RWPE2 (cell line): ENCODE measurements around the gene CTNNA1.

Source experiments
- ATAC-seq: fragments of 200-7000 bp; cut with Tn5 transposase; 3 replicates; pipeline ENCODE4 v1.9.1; 2021; ENCODE audit warnings: low read depth
- DNase-seq: peaks from one replicate; pipeline ENCODE4 v3.0.0-alpha.2; 2020; ENCODE audit warnings: low spot score
- H3K27ac ChIP-seq: fragments of 450-650 bp; 2 replicates; pipeline ENCODE4 v1.5.1; 2017; ENCODE audit warnings: mild to moderate bottlenecking; ENCODE audit not compliant: poor library complexity, severe bottlenecking
- H3K27me3 ChIP-seq: fragments of 250-450 bp; sonication (Bioruptor Pico); 2 replicates; pipeline ENCODE4 v1.5.1; 2021; ENCODE audit warnings: mild to moderate bottlenecking, moderate library complexity; ENCODE audit not compliant: insufficient read depth, poor library complexity, severe bottlenecking
- H3K36me3 ChIP-seq: fragments of 250-450 bp; sonication (Bioruptor Pico); 2 replicates; pipeline ENCODE4 v1.5.1; 2020; ENCODE audit warnings: low read depth, mild to moderate bottlenecking, moderate library complexity
- H3K4me1 ChIP-seq: fragments of 250-450 bp; sonication (Bioruptor Pico); 2 replicates; pipeline ENCODE4 v1.5.1; 2021; ENCODE audit warnings: mild to moderate bottlenecking, moderate library complexity; ENCODE audit not compliant: insufficient read depth, poor library complexity, severe bottlenecking
- H3K4me3 ChIP-seq: fragments of 250-450 bp; sonication (Bioruptor Pico); 2 replicates; pipeline ENCODE4 v1.5.1; 2021; ENCODE audit warnings: mild to moderate bottlenecking, moderate library complexity; ENCODE audit not compliant: severe bottlenecking
- H3K9me3 ChIP-seq: fragments of 250-450 bp; sonication (Bioruptor Pico); 2 replicates; pipeline ENCODE4 v1.5.1; 2021; ENCODE audit warnings: mild to moderate bottlenecking, moderate library complexity; ENCODE audit not compliant: severe bottlenecking
- TF ChIP-seq, protein P1 (sequence below): fragments of 450-650 bp; IDR thresholded peaks from one replicate; pipeline ENCODE4 v1.5.1; 2017; ENCODE audit warnings: mild to moderate bottlenecking, moderate library complexity; ENCODE audit not compliant: poor library complexity, severe bottlenecking

CTNNA1 gene

GRCh38 chr5:138960145-138960692, 207.0 kb downstream of the CTNNA1 start:
- no peaks in the 10 kb centered on the region for H3K27me3 ChIP-seq
- H3K27ac ChIP-seq, result no peak overlapping the region
- DNase-seq, result no peak
- no peak for ATAC-seq
- 0 out of 2 replicates have a peak, but pooled peaks cover 3% of the 10 kb centered on the region for H3K36me3 ChIP-seq
- H3K4me1 ChIP-seq, result no peaks in the 10 kb centered on the region
- H3K9me3 ChIP-seq, result no peaks in the 10 kb centered on the region
- no peak overlapping the region for H3K4me3 ChIP-seq
- TF ChIP-seq, protein P1, sequence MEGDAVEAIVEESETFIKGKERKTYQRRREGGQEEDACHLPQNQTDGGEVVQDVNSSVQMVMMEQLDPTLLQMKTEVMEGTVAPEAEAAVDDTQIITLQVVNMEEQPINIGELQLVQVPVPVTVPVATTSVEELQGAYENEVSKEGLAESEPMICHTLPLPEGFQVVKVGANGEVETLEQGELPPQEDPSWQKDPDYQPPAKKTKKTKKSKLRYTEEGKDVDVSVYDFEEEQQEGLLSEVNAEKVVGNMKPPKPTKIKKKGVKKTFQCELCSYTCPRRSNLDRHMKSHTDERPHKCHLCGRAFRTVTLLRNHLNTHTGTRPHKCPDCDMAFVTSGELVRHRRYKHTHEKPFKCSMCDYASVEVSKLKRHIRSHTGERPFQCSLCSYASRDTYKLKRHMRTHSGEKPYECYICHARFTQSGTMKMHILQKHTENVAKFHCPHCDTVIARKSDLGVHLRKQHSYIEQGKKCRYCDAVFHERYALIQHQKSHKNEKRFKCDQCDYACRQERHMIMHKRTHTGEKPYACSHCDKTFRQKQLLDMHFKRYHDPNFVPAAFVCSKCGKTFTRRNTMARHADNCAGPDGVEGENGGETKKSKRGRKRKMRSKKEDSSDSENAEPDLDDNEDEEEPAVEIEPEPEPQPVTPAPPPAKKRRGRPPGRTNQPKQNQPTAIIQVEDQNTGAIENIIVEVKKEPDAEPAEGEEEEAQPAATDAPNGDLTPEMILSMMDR, result no peak

- Histone ChIP-seq H3K36me3 (no peaks in the 10 kb centered on the region), H3K27ac (no peak overlapping the region), H3K9me3 (no peaks in the 10 kb centered on the region), H3K4me3 (no peak overlapping the region), H3K27me3 (no peaks in the 10 kb centered on the region), H3K4me1 (no peaks in the 10 kb centered on the region)
- TF ChIP-seq, protein P1, result no peak
- DNase-seq, result no peak
- no peak for ATAC-seq
Measured at GRCh38 chr5:138961221-138961620, 208.0 kb downstream of the CTNNA1 start.

- Histone ChIP-seq H3K9me3 (no peaks in the 10 kb centered on the region), H3K27ac (no peak overlapping the region)
- no peak for DNase-seq
Measured at GRCh38 chr5:138961729-138962128, 208.5 kb downstream of the CTNNA1 start.

GRCh38 chr5:138962614-138963370, 209.6 kb downstream of the CTNNA1 start:
- Histone ChIP-seq H3K4me3 (no peak overlapping the region), H3K27me3 (no peaks in the 10 kb centered on the region), H3K36me3 (no peaks in the 10 kb centered on the region), H3K27ac (no peak overlapping the region), H3K9me3 (no peaks in the 10 kb centered on the region), H3K4me1 (no peaks in the 10 kb centered on the region)
- ATAC-seq (no peak), DNase-seq (no peak)
- TF ChIP-seq, protein P1, result no peak

More at GRCh38 chr5:138961729-138962128, 208.5 kb downstream of the CTNNA1 start:
- Histone ChIP-seq H3K27me3 (no peaks in the 10 kb centered on the region), H3K4me3 (no peak overlapping the region), H3K4me1 (no peaks in the 10 kb centered on the region), H3K36me3 (no peaks in the 10 kb centered on the region)
- no peak for ATAC-seq
- TF ChIP-seq, protein P1, result no peak
